Liver (tissue), 9 donors: ENCODE results near the gene LEF1. TPM values are rescaled to one million over a fixed set of nuclear protein-coding genes. Genes with fewer than 3 reads are reported as not detected.

Source experiments
- DNase-seq: peaks from one replicate; pipeline ENCODE4 v3.0.0-alpha.2; 2017; ENCODE audit warnings: low spot score
- H3K27ac ChIP-seq, 2 donors: one replicate each; pipeline ENCODE4 v1.7.0; 2013; ENCODE audit warnings: inconsistent platforms in 2 of 2, low read length in 2 of 2, control low read depth in 1 of 2, low read depth in 1 of 2, mild to moderate bottlenecking in 1 of 2
- H3K27me3 ChIP-seq, 4 donors: one replicate each; pipeline versions ENCODE4 v1.6.1 to v1.7.0; 2013; ENCODE audit warnings: low read length in 3 of 4, inconsistent platforms in 1 of 4, mild to moderate bottlenecking in 1 of 4, moderate library complexity in 1 of 4; ENCODE audit not compliant: control insufficient read depth in 4 of 4, insufficient read depth in 4 of 4
- H3K36me3 ChIP-seq, 4 donors: one replicate each; pipeline versions ENCODE4 v1.6.1 to v1.7.0; 2013; ENCODE audit warnings: low read length in 3 of 4, mild to moderate bottlenecking in 3 of 4, low read depth in 1 of 4, moderate library complexity in 1 of 4; ENCODE audit not compliant: control insufficient read depth in 4 of 4, insufficient read depth in 3 of 4
- H3K4me1 ChIP-seq, 4 donors: one replicate each; pipeline versions ENCODE4 v1.6.1 to v1.7.0; 2013; ENCODE audit warnings: low read length in 3 of 4, mild to moderate bottlenecking in 3 of 4, moderate library complexity in 1 of 4; ENCODE audit not compliant: control insufficient read depth in 4 of 4, insufficient read depth in 4 of 4
- H3K4me3 ChIP-seq, 3 donors: one replicate each; pipeline versions ENCODE4 v1.6.1 to v1.7.0; 2013; ENCODE audit warnings: low read length in 3 of 3, control low read depth in 1 of 3, low read depth in 1 of 3, mild to moderate bottlenecking in 1 of 3
- H3K9ac ChIP-seq, 2 donors: one replicate each; pipeline ENCODE4 v1.7.0; 2013; ENCODE audit warnings: low read length in 2 of 2, mild to moderate bottlenecking in 2 of 2, moderate library complexity in 2 of 2, control low read depth in 1 of 2, low read depth in 1 of 2
- H3K9me3 ChIP-seq, 4 donors: one replicate each; pipeline versions ENCODE4 v1.6.1 to v1.7.0; 2013; ENCODE audit warnings: low read length in 3 of 4; ENCODE audit not compliant: control insufficient read depth in 4 of 4
- EGR1 ChIP-seq, 2 donors: IDR thresholded peaks; 2 replicates each; pipeline ENCODE4 v1.6.1; 2016 to 2018; ENCODE audit warnings: antibody characterized with exemption in 2 of 2, low read depth in 2 of 2
- FOXA1 ChIP-seq: IDR thresholded peaks from 2 replicates; pipeline ENCODE4 v1.6.1; 2016; ENCODE audit warnings: antibody characterized with exemption
- FOXA2 ChIP-seq: IDR thresholded peaks from 2 replicates; pipeline ENCODE4 v1.6.1; 2016; ENCODE audit warnings: antibody characterized with exemption
- GABPA ChIP-seq, 2 donors: IDR thresholded peaks in 1 of 2; conservative IDR thresholded peaks in 1 of 2; 2 replicates each; pipeline ENCODE4 v1.6.1; 2016; ENCODE audit warnings: antibody characterized with exemption in 2 of 2, mild to moderate bottlenecking in 1 of 2, moderate library complexity in 1 of 2
- HNF4A ChIP-seq, 2 donors: conservative IDR thresholded peaks; 2 replicates each; pipeline ENCODE4 v1.6.1; 2016; ENCODE audit warnings: antibody characterized with exemption in 2 of 2, mild to moderate bottlenecking in 2 of 2
- HNF4G ChIP-seq: IDR thresholded peaks from 2 replicates; pipeline ENCODE4 v1.6.1; 2016; ENCODE audit warnings: antibody characterized with exemption
- JUND ChIP-seq, 2 donors: IDR thresholded peaks; 2 replicates each; pipeline ENCODE4 v1.6.1; 2016; ENCODE audit warnings: antibody characterized with exemption in 2 of 2
- NR2F2 ChIP-seq: IDR thresholded peaks from 2 replicates; pipeline ENCODE4 v1.6.1; 2016; ENCODE audit warnings: antibody characterized with exemption
- RAD21 ChIP-seq, 2 donors: IDR thresholded peaks; 2 replicates each; pipeline ENCODE4 v1.6.1; 2016; ENCODE audit warnings: antibody characterized with exemption in 2 of 2, mild to moderate bottlenecking in 2 of 2
- RXRA ChIP-seq, 2 donors: IDR thresholded peaks; 2 replicates each; pipeline ENCODE4 v1.6.1; 2017 to 2018; ENCODE audit warnings: antibody characterized with exemption in 2 of 2, mild to moderate bottlenecking in 1 of 2
- TAF1 ChIP-seq: conservative IDR thresholded peaks from 2 replicates; pipeline ENCODE4 v1.6.1; 2016; ENCODE audit warnings: antibody characterized with exemption, mild to moderate bottlenecking
- YY1 ChIP-seq: IDR thresholded peaks from 2 replicates; pipeline ENCODE4 v1.6.1; 2016; ENCODE audit warnings: antibody characterized with exemption, mild to moderate bottlenecking
- WGBS: extraction: QIAGEN DNeasy Blood & Tissue Kit; methylation state at CpG from one replicate; pipeline ENCODE4 v1.1.7; 2013; 5-methylcytosine and 5-hydroxymethylcytosine counted together
- polyA plus RNA-seq, 2 donors: library from polyadenylated mRNA; stranded (reverse) in 1 of 2; unstranded in 1 of 2; fragments of 200-250 nt in 1 of 2; fragments of >200 nt in 1 of 2; fragmentation: Nextera tagmentation in 1 of 2; extraction: Ambion mirVana in 1 of 2; gene quantifications; one replicate each; pipeline versions ENCODE4 v1.2.1 to v1.2.3, GENCODE V29; 2013 to 2015
- total RNA-seq, 2 donors: library from RNA; depleted of rRNA; stranded (reverse); fragments of >200 nt; gene quantifications; one replicate each; pipeline ENCODE4 v1.2.3, GENCODE V29; 2014
- TF ChIP-seq, protein P1 (sequence below): IDR thresholded peaks from 2 replicates; pipeline ENCODE4 v1.6.1; 2016; ENCODE audit warnings: antibody characterized with exemption
- TF ChIP-seq, protein P2 (sequence below): IDR thresholded peaks from 2 replicates; pipeline ENCODE4 v1.6.1; 2016; ENCODE audit warnings: antibody characterized with exemption
- TF ChIP-seq, protein P3 (sequence below): IDR thresholded peaks from 2 replicates; pipeline ENCODE4 v1.6.1; 2016; ENCODE audit warnings: antibody characterized with exemption
- TF ChIP-seq, protein P4 (sequence below): fragments of 150-350 bp; IDR thresholded peaks from 2 replicates; pipeline ENCODE4 v1.5.1; 2017; ENCODE audit warnings: improper control_type of control experiment, low read depth, low read length; ENCODE audit not compliant: missing input control
- TF ChIP-seq, protein P5 (sequence below): IDR thresholded peaks from 2 replicates; pipeline ENCODE4 v1.6.1; 2016; ENCODE audit warnings: antibody characterized with exemption, mild to moderate bottlenecking
- donor health status: healthy.
- donor health status: healthy.
- donor health status: healthy.
- donor health status: healthy.
- donor health status: healthy.

The LEF1 gene
- total and polyA plus RNA-seq, 4 donors = 0.22 to 6.4 (median 0.46) TPM

DNA sequence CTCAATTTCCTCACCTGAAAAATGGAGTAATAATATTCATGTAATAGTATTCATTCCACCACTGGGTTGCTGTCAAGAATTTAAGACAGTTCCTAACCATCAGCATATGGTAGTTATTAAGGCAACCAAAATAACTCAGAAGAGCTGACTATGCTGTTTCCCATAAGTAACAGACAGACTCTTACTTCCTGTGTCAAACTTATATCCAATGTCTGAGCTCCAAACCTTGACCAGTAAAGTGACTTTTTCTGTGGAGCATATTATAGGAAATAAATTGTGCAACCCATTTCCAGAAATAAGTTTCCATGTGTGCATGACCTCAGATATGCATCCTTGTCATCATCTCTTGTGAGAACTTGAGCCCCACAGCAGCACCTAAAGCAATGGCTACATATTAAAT is 100.3 kb downstream of the LEF1 start:
- peaks cover 0 to 7% (median 0%) of the 10 kb centered on the region in 4 donors for H3K27me3 ChIP-seq
- no peaks in the 10 kb centered on the region for H3K36me3 ChIP-seq
- no peak for DNase-seq
- no peak for TF ChIP-seq HNF4G
- no peak for TF ChIP-seq RAD21 (IDR thresholded peaks at IDR 0.05)
- TF ChIP-seq FOXA2 = no peak
- TF ChIP-seq, protein P1, sequence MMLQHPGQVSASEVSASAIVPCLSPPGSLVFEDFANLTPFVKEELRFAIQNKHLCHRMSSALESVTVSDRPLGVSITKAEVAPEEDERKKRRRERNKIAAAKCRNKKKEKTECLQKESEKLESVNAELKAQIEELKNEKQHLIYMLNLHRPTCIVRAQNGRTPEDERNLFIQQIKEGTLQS = no peak
- no peak for TF ChIP-seq FOXA1
- TF ChIP-seq, protein P2, sequence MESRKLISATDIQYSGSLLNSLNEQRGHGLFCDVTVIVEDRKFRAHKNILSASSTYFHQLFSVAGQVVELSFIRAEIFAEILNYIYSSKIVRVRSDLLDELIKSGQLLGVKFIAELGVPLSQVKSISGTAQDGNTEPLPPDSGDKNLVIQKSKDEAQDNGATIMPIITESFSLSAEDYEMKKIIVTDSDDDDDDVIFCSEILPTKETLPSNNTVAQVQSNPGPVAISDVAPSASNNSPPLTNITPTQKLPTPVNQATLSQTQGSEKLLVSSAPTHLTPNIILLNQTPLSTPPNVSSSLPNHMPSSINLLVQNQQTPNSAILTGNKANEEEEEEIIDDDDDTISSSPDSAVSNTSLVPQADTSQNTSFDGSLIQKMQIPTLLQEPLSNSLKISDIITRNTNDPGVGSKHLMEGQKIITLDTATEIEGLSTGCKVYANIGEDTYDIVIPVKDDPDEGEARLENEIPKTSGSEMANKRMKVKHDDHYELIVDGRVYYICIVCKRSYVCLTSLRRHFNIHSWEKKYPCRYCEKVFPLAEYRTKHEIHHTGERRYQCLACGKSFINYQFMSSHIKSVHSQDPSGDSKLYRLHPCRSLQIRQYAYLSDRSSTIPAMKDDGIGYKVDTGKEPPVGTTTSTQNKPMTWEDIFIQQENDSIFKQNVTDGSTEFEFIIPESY = no peak
- no peak overlapping the region for H3K4me3 ChIP-seq
- no peaks in the 10 kb centered on the region for H3K4me1 ChIP-seq
- H3K9ac ChIP-seq = no peak overlapping the region
- no peaks in the 10 kb centered on the region for H3K9me3 ChIP-seq
- no peak overlapping the region for H3K27ac ChIP-seq

DNA sequence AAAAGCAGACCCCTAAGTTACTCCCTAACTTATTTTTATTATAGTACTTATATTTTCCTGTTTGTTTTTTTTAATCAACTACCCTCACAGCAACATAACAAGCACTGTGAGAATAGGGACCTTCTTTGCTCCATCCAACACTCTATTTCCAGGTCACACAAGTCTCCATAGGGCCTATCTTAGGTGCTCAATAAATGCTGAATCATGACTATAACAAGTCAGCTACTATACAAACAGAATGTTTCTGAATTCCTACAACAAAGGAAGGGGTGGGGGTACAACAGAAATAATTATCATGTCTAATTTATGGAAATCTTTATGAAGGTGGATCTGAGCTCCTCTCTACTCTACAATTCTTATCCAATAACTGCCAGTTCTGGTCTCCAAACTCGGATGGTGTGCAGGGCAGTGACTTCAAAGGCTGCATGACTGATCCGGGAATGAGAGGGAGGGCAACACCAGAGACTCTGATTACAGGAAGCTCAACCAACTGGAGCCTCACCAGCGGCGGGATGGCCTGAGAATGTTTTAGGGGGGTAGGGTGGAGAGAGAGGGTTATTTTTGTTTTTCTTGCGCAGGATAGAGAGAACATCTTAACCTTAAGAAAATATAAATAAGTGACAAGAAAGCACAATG is 107.9 kb downstream of the LEF1 start:
- Histone ChIP-seq H3K9ac (no peak overlapping the region), H3K9me3 (no peaks in the 10 kb centered on the region), H3K4me3 (no peak overlapping the region), H3K36me3 (no peaks in the 10 kb centered on the region), H3K27ac (no peak overlapping the region), H3K4me1 (no peaks in the 10 kb centered on the region), H3K27me3 (peaks cover 0 to 6% (median 2%) of the 10 kb centered on the region in 4 donors)
- no peak for DNase-seq
- 65% methylated on average over 5 of the region's 5 CpGs for WGBS
- no peak for TF ChIP-seq JUND (IDR thresholded peaks at IDR 0.05)
- TF ChIP-seq YY1 = no peak
- TF ChIP-seq EGR1 (IDR thresholded peaks at IDR 0.05; ENCODE audit: low read depth in 2 of 2) = no peak
- no peak for TF ChIP-seq GABPA (IDR thresholded peaks at IDR 0.05 in 1 of 2, conservative IDR thresholded peaks at IDR 0.05 in 1 of 2)
- TF ChIP-seq, protein P3, sequence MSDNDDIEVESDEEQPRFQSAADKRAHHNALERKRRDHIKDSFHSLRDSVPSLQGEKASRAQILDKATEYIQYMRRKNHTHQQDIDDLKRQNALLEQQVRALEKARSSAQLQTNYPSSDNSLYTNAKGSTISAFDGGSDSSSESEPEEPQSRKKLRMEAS = no peak
- no peak for TF ChIP-seq HNF4A (conservative IDR thresholded peaks at IDR 0.05)

DNA sequence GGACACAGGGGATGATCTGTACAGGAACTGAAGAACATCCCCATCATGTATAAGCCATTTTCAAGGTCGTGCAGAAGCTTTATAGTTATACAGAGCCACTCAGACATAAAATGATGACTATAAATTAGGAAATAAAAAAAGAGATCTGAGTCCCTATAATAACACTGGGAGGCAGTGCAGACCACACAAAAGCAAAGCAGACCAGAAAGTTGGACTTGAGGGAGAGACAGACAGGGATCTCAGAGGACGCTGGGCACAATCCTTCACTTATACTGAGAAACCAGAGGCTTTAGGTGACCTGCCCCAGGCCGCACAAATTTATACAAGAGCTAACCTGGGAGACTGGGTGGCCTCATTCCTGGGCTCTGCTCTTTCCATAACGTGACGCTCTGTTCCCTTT is 108.6 kb downstream of the LEF1 start:
- H3K4me3 ChIP-seq = no peak overlapping the region
- H3K27ac ChIP-seq = no peak overlapping the region
- 55% methylated on average over 5 of the region's 5 CpGs for WGBS
- no peaks in the 10 kb centered on the region for H3K9me3 ChIP-seq
- TF ChIP-seq, protein P4, sequence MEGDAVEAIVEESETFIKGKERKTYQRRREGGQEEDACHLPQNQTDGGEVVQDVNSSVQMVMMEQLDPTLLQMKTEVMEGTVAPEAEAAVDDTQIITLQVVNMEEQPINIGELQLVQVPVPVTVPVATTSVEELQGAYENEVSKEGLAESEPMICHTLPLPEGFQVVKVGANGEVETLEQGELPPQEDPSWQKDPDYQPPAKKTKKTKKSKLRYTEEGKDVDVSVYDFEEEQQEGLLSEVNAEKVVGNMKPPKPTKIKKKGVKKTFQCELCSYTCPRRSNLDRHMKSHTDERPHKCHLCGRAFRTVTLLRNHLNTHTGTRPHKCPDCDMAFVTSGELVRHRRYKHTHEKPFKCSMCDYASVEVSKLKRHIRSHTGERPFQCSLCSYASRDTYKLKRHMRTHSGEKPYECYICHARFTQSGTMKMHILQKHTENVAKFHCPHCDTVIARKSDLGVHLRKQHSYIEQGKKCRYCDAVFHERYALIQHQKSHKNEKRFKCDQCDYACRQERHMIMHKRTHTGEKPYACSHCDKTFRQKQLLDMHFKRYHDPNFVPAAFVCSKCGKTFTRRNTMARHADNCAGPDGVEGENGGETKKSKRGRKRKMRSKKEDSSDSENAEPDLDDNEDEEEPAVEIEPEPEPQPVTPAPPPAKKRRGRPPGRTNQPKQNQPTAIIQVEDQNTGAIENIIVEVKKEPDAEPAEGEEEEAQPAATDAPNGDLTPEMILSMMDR = peak; percentile 46
- no peak for TF ChIP-seq FOXA1
- TF ChIP-seq RXRA (IDR thresholded peaks at IDR 0.05) = no peak
- TF ChIP-seq, protein P2 = no peak
- no peak for TF ChIP-seq GABPA (IDR thresholded peaks at IDR 0.05 in 1 of 2, conservative IDR thresholded peaks at IDR 0.05 in 1 of 2)
- peak; percentile 75 to 76 for TF ChIP-seq RAD21 (IDR thresholded peaks at IDR 0.05)
- TF ChIP-seq, protein P5, sequence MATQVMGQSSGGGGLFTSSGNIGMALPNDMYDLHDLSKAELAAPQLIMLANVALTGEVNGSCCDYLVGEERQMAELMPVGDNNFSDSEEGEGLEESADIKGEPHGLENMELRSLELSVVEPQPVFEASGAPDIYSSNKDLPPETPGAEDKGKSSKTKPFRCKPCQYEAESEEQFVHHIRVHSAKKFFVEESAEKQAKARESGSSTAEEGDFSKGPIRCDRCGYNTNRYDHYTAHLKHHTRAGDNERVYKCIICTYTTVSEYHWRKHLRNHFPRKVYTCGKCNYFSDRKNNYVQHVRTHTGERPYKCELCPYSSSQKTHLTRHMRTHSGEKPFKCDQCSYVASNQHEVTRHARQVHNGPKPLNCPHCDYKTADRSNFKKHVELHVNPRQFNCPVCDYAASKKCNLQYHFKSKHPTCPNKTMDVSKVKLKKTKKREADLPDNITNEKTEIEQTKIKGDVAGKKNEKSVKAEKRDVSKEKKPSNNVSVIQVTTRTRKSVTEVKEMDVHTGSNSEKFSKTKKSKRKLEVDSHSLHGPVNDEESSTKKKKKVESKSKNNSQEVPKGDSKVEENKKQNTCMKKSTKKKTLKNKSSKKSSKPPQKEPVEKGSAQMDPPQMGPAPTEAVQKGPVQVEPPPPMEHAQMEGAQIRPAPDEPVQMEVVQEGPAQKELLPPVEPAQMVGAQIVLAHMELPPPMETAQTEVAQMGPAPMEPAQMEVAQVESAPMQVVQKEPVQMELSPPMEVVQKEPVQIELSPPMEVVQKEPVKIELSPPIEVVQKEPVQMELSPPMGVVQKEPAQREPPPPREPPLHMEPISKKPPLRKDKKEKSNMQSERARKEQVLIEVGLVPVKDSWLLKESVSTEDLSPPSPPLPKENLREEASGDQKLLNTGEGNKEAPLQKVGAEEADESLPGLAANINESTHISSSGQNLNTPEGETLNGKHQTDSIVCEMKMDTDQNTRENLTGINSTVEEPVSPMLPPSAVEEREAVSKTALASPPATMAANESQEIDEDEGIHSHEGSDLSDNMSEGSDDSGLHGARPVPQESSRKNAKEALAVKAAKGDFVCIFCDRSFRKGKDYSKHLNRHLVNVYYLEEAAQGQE = no peak
- TF ChIP-seq NR2F2 = no peak
- no peak for TF ChIP-seq YY1
- no peak for TF ChIP-seq JUND (IDR thresholded peaks at IDR 0.05)
- TF ChIP-seq FOXA2 = no peak
- TF ChIP-seq, protein P3 = no peak
- no peak for TF ChIP-seq TAF1
- H3K36me3 ChIP-seq = no peaks in the 10 kb centered on the region
- H3K4me1 ChIP-seq = no peaks in the 10 kb centered on the region
- H3K27me3 ChIP-seq = peaks cover 0 to 6% (median 2%) of the 10 kb centered on the region in 4 donors
- DNase-seq = no peak
- no peak overlapping the region for H3K9ac ChIP-seq
